ENCODE measurements around the gene UCK1.

- TF ChIP-seq CTCF (IDR thresholded peaks at IDR 0.05; ENCODE audit: low read length) = no peak
- no peak for TF ChIP-seq EZH2 (IDR thresholded peaks at IDR 0.05; ENCODE audit: borderline replicate concordance, low read length)
Observed at GRCh38 chr9:131491001-131491710, 39.9 kb downstream of the UCK1 start.
